IMR-90 (cell line): ENCODE results near the gene IPO13.

Experiments
- BHLHE40 ChIP-seq: fragments of 150-350 bp; IDR thresholded peaks from 2 replicates; pipeline ENCODE4 v1.6.1; 2016; ENCODE audit warnings: mild to moderate bottlenecking, low read depth, low read length
- CEBPB ChIP-seq: IDR thresholded peaks from 2 replicates; pipeline ENCODE4 v1.6.1; 2012; ENCODE audit warnings: low read depth, low read length, improper control_type of control experiment
- CTCF ChIP-seq: conservative IDR thresholded peaks from 2 replicates; pipeline ENCODE4 v1.5.1; 2012; ENCODE audit warnings: mild to moderate bottlenecking, low read depth, low read length, improper control_type of control experiment
- MXI1 ChIP-seq: IDR thresholded peaks from 2 replicates; pipeline ENCODE4 v1.6.1; 2012; ENCODE audit warnings: low read depth, mild to moderate bottlenecking, low read length, moderate library complexity, borderline replicate concordance
- NFE2L2 ChIP-seq: fragments of 150-350 bp; IDR thresholded peaks from 2 replicates; pipeline ENCODE4 v1.6.1; 2016; ENCODE audit warnings: low read depth, mild to moderate bottlenecking, low read length
- POLR2A ChIP-seq: IDR thresholded peaks from 2 replicates; pipeline ENCODE4 v1.6.1; 2012; ENCODE audit warnings: mild to moderate bottlenecking, low read depth, low read length
- RCOR1 ChIP-seq: IDR thresholded peaks from 2 replicates; pipeline ENCODE4 v1.6.1; 2012; ENCODE audit warnings: mild to moderate bottlenecking, low read length, improper control_type of control experiment; ENCODE audit not compliant: insufficient replicate concordance
- RFX5 ChIP-seq: IDR thresholded peaks from 2 replicates; pipeline ENCODE4 v1.8.0; 2012; ENCODE audit warnings: low read depth, mild to moderate bottlenecking, low read length, moderate library complexity
- SMC3 ChIP-seq: fragments of 150-350 bp; IDR thresholded peaks from 2 replicates; pipeline ENCODE4 v1.6.1; 2016; ENCODE audit warnings: low read depth, mild to moderate bottlenecking, antibody characterized with exemption, low read length, moderate library complexity
- TF ChIP-seq, protein P1 (sequence below): fragments of 150-350 bp; IDR thresholded peaks from 2 replicates; pipeline ENCODE4 v1.6.1; 2017; ENCODE audit warnings: mild to moderate bottlenecking, antibody characterized with exemption, low read length, low read depth

DNA sequence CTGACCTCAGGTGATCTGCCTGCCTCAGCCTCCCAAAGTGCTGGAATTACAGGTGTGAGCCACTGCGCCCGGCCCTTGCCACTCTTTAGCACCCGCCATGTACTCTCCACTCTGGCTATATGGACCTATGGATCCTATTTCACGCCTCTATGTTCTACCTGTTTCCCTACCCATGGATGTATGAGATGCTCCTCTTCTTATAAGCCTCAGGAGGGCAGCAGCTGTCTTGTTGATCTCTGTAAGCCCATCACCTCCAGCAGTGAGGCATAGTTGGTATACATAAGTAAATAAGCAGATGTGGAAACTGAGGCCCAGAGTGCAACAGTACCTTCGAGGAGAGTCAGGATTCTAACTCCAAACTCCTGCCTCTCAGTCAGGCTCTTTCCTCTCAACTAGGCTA, 37.9 kb upstream of the IPO13 start:
- no peak for TF ChIP-seq CTCF
- no peak for TF ChIP-seq BHLHE40
- no peak for TF ChIP-seq RCOR1
- TF ChIP-seq POLR2A = no peak
- TF ChIP-seq, protein P1, sequence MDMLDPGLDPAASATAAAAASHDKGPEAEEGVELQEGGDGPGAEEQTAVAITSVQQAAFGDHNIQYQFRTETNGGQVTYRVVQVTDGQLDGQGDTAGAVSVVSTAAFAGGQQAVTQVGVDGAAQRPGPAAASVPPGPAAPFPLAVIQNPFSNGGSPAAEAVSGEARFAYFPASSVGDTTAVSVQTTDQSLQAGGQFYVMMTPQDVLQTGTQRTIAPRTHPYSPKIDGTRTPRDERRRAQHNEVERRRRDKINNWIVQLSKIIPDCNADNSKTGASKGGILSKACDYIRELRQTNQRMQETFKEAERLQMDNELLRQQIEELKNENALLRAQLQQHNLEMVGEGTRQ = no peak
- no peak for TF ChIP-seq RFX5
- TF ChIP-seq MXI1 = no peak
- TF ChIP-seq NFE2L2 = no peak
- no peak for TF ChIP-seq SMC3
- no peak for TF ChIP-seq CEBPB
